WTC11 (cell line): ENCODE measurements around the gene AHNAK.

Experiments
- AFF4 ChIP-seq: sonication (generic); formaldehyde crosslinking; IDR thresholded peaks from 2 replicates; pipeline ENCODE4 v1.8.1; 2023; ENCODE audit warnings: mild to moderate bottlenecking, missing genetic modification reagents, borderline replicate concordance
- TF ChIP-seq, protein P1 (sequence below): fragments of 200-600 bp; IDR thresholded peaks from 2 replicates; pipeline ENCODE4 v1.8.0; 2022; ENCODE audit warnings: antibody characterized with exemption

DNA sequence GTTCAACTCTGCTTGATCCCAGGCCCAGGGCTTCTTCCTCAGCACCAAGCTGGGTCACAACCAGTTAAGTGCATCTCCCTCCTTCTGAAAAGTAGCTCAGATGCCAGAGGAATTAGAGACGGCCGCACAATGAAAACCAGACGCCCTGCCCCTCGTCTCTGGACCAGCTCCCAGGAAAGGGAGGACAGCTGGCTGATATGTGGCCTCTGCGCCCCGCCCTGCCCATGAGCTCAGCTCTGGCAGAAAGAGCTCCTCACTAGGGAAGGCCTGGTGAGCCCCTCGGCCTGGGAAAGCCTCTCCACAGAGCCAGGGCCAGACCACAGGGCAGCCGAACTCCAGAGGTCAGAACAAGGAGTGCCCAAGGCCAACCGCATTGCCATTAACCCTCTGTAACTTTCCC, 145.8 kb downstream of the AHNAK start:
- TF ChIP-seq, protein P1, sequence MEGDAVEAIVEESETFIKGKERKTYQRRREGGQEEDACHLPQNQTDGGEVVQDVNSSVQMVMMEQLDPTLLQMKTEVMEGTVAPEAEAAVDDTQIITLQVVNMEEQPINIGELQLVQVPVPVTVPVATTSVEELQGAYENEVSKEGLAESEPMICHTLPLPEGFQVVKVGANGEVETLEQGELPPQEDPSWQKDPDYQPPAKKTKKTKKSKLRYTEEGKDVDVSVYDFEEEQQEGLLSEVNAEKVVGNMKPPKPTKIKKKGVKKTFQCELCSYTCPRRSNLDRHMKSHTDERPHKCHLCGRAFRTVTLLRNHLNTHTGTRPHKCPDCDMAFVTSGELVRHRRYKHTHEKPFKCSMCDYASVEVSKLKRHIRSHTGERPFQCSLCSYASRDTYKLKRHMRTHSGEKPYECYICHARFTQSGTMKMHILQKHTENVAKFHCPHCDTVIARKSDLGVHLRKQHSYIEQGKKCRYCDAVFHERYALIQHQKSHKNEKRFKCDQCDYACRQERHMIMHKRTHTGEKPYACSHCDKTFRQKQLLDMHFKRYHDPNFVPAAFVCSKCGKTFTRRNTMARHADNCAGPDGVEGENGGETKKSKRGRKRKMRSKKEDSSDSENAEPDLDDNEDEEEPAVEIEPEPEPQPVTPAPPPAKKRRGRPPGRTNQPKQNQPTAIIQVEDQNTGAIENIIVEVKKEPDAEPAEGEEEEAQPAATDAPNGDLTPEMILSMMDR, result no peak
- TF ChIP-seq AFF4 (CRISPR knock-in tag), result no peak
